ENCODE data around the gene THEMIS.

DNA sequence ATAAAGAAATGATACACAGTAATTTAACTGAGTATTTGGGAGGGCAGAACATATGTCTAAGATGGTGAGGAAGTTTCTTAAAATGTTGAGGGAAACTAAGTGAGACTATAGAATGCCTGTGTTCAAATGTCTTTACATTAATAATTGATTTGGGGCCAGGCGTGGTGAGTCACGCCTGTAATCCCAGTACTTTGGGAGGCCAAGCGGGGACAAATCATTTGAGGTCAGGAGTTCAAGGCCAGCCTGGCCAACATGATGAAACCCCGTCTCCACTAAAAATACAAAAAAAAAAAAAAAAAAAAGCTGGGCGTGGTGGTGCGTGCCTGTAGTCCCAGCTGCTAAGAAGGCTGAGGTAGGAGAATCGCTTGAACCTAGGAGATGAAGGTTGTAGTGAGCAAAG, 66.7 kb downstream of the THEMIS start:
- TF ChIP-seq, protein P1, sequence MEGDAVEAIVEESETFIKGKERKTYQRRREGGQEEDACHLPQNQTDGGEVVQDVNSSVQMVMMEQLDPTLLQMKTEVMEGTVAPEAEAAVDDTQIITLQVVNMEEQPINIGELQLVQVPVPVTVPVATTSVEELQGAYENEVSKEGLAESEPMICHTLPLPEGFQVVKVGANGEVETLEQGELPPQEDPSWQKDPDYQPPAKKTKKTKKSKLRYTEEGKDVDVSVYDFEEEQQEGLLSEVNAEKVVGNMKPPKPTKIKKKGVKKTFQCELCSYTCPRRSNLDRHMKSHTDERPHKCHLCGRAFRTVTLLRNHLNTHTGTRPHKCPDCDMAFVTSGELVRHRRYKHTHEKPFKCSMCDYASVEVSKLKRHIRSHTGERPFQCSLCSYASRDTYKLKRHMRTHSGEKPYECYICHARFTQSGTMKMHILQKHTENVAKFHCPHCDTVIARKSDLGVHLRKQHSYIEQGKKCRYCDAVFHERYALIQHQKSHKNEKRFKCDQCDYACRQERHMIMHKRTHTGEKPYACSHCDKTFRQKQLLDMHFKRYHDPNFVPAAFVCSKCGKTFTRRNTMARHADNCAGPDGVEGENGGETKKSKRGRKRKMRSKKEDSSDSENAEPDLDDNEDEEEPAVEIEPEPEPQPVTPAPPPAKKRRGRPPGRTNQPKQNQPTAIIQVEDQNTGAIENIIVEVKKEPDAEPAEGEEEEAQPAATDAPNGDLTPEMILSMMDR (IDR thresholded peaks at IDR 0.05): no peak
- no peak for TF ChIP-seq POLR2A (IDR thresholded peaks at IDR 0.05)
